OCI-LY7 (cell line): ENCODE measurements around the gene TC2N.

Source experiments
- EZH2phosphoT487 ChIP-seq: fragments of 200-600 bp; sonication (generic); IDR thresholded peaks from 2 replicates; pipeline ENCODE4 v1.6.1; 2018; ENCODE audit warnings: low read depth, borderline replicate concordance, mild to moderate bottlenecking, mixed run types, antibody characterized with exemption, low read length, moderate library complexity, mixed read lengths
- TF ChIP-seq, protein P1 (sequence below): fragments of 200-600 bp; sonication (generic); conservative IDR thresholded peaks from 2 replicates; pipeline ENCODE4 v1.5.1; 2014; ENCODE audit warnings: mild to moderate bottlenecking, antibody characterized with exemption, low read length, moderate library complexity, mixed read lengths

GRCh38 chr14:91872517-91873470, 5.5 kb upstream of the TC2N start:
- TF ChIP-seq EZH2phosphoT487: no peak
- TF ChIP-seq, protein P1, sequence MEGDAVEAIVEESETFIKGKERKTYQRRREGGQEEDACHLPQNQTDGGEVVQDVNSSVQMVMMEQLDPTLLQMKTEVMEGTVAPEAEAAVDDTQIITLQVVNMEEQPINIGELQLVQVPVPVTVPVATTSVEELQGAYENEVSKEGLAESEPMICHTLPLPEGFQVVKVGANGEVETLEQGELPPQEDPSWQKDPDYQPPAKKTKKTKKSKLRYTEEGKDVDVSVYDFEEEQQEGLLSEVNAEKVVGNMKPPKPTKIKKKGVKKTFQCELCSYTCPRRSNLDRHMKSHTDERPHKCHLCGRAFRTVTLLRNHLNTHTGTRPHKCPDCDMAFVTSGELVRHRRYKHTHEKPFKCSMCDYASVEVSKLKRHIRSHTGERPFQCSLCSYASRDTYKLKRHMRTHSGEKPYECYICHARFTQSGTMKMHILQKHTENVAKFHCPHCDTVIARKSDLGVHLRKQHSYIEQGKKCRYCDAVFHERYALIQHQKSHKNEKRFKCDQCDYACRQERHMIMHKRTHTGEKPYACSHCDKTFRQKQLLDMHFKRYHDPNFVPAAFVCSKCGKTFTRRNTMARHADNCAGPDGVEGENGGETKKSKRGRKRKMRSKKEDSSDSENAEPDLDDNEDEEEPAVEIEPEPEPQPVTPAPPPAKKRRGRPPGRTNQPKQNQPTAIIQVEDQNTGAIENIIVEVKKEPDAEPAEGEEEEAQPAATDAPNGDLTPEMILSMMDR: no peak
